Peyer's patch (tissue), 4 donors: ENCODE measurements around the gene C10orf67.

ENCODE experiments used
- POLR2A ChIP-seq, 2 donors: fragments of 450-650 bp; IDR thresholded peaks; one replicate each; pipeline ENCODE4 v1.5.1; 2017; ENCODE audit warnings: antibody characterized with exemption in 2 of 2, mild to moderate bottlenecking in 2 of 2, moderate library complexity in 2 of 2
- TF ChIP-seq, protein P1 (sequence below), 6 experiments: fragments of 450-650 bp in 4 of 6; fragments of 200-600 bp in 2 of 6; sonication (generic) in 1 of 6; IDR thresholded peaks; one replicate each; pipeline ENCODE4 v1.5.1; 2017 to 2019; ENCODE audit warnings: antibody characterized with exemption in 6 of 6, mild to moderate bottlenecking in 3 of 6, moderate library complexity in 1 of 6

DNA sequence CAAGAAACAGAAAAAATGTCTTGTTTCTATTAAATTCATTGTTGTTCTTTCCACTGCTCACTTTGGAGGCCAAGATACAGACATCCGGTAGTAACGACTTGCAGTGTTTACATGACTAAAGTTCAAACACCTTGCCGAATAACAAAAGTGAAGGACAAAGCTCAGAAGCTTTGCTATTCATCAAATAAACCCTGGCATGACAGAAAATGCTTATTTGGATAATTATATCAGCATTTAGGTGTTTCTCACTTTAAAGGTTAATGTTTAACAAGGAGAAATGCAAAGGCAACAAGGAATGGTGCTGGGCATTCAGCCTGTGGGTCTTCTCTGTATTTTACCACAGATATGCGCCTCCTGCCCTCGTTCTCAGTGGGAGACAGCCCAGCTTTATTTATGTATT lies 157.9 kb downstream of the C10orf67 start:
- TF ChIP-seq, protein P1, sequence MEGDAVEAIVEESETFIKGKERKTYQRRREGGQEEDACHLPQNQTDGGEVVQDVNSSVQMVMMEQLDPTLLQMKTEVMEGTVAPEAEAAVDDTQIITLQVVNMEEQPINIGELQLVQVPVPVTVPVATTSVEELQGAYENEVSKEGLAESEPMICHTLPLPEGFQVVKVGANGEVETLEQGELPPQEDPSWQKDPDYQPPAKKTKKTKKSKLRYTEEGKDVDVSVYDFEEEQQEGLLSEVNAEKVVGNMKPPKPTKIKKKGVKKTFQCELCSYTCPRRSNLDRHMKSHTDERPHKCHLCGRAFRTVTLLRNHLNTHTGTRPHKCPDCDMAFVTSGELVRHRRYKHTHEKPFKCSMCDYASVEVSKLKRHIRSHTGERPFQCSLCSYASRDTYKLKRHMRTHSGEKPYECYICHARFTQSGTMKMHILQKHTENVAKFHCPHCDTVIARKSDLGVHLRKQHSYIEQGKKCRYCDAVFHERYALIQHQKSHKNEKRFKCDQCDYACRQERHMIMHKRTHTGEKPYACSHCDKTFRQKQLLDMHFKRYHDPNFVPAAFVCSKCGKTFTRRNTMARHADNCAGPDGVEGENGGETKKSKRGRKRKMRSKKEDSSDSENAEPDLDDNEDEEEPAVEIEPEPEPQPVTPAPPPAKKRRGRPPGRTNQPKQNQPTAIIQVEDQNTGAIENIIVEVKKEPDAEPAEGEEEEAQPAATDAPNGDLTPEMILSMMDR (IDR thresholded peaks at IDR 0.05): no peak
- TF ChIP-seq POLR2A (IDR thresholded peaks at IDR 0.05): no peak
